HEK293T (cell line): ENCODE measurements around the gene STPG3.

ENCODE experiments used
- CTCF ChIA-PET: fragments of 350-600 bp; formaldehyde crosslinking; extraction: SDS; loops from one replicate; lab custom pipeline; 2021; ENCODE audit warnings: antibody characterized with exemption, inconsistent platforms; lab: Yijun Ruan, JAX
- POLR2A ChIA-PET: fragments of 350-600 bp; formaldehyde crosslinking; extraction: SDS; loops from one replicate; lab custom pipeline; 2020; ENCODE audit warnings: antibody characterized with exemption, inconsistent platforms; lab: Yijun Ruan, JAX
- DNase-seq: peaks from one replicate; pipeline ENCODE4 v3.0.0; 2012; ENCODE audit warnings: mixed read lengths; ENCODE audit errors: extremely low spot score
- ARNT ChIP-seq: fragments of 450-650 bp; IDR thresholded peaks from 2 replicates; pipeline ENCODE4 v1.6.1; 2017; ENCODE audit warnings: mild to moderate bottlenecking
- BHLHE40 ChIP-seq: fragments of 450-650 bp; IDR thresholded peaks from 2 replicates; pipeline ENCODE4 v1.6.1; 2016; ENCODE audit warnings: mild to moderate bottlenecking, moderate library complexity, borderline replicate concordance
- CTBP1 ChIP-seq: fragments of 450-650 bp; IDR thresholded peaks from 2 replicates; pipeline ENCODE4 v1.6.1; 2016; ENCODE audit warnings: borderline replicate concordance
- ELF4 ChIP-seq: fragments of 450-650 bp; IDR thresholded peaks from 2 replicates; pipeline ENCODE4 v1.6.1; 2017; ENCODE audit warnings: antibody characterized with exemption
- FOXA1 ChIP-seq: fragments of 450-650 bp; IDR thresholded peaks from 2 replicates; pipeline ENCODE4 v1.6.1; 2016; ENCODE audit warnings: mild to moderate bottlenecking
- FOXK2 ChIP-seq: fragments of 450-650 bp; IDR thresholded peaks from 2 replicates; pipeline ENCODE4 v1.6.1; 2016; ENCODE audit warnings: mild to moderate bottlenecking
- FOXM1 ChIP-seq: fragments of 450-650 bp; IDR thresholded peaks from 2 replicates; pipeline ENCODE4 v1.6.1; 2017; ENCODE audit warnings: mild to moderate bottlenecking, borderline replicate concordance
- HDGF ChIP-seq: fragments of 450-650 bp; IDR thresholded peaks from 2 replicates; pipeline ENCODE4 v1.6.1; 2017; ENCODE audit warnings: antibody characterized with exemption, borderline replicate concordance
- L3MBTL2 ChIP-seq: fragments of 450-650 bp; conservative IDR thresholded peaks from 2 replicates; pipeline ENCODE4 v1.6.1; 2016; ENCODE audit warnings: mild to moderate bottlenecking
- LEF1 ChIP-seq: fragments of 450-650 bp; IDR thresholded peaks from 2 replicates; pipeline ENCODE4 v1.6.1; 2017; ENCODE audit warnings: mild to moderate bottlenecking, borderline replicate concordance
- NFRKB ChIP-seq: fragments of 450-650 bp; IDR thresholded peaks from 2 replicates; pipeline ENCODE4 v1.6.1; 2016; ENCODE audit warnings: mild to moderate bottlenecking, moderate library complexity
- PKNOX1 ChIP-seq: fragments of 450-650 bp; IDR thresholded peaks from 2 replicates; pipeline ENCODE4 v1.6.1; 2016
- SP1 ChIP-seq: fragments of 450-650 bp; IDR thresholded peaks from 2 replicates; pipeline ENCODE4 v1.6.1; 2017
- SUZ12 ChIP-seq: fragments of 450-650 bp; IDR thresholded peaks from 2 replicates; pipeline ENCODE4 v1.6.1; 2016; ENCODE audit warnings: mild to moderate bottlenecking
- TARDBP ChIP-seq: fragments of 450-650 bp; IDR thresholded peaks from 2 replicates; pipeline ENCODE4 v1.6.1; 2016
- ZNF384 ChIP-seq: fragments of 450-650 bp; IDR thresholded peaks from 2 replicates; pipeline ENCODE4 v1.6.1; 2016

Gene STPG3

GRCh38 chr9:137286975-137287383 is 35.9 kb downstream of the STPG3 start:
- POLR2A ChIA-PET, result interaction anchor here (1.4 kb wide), 1 partner anchor 172 kb away, joined by 3 read pairs; the partner anchor contains the start of gene NSMF
- DNase-seq, result peak; percentile 86
- CTCF ChIA-PET, result interaction anchor here (0.6 to 1.8 kb wide), 10 partner anchors 10 to 580 kb away, joined by 3 to 8 read pairs (median 5); partner anchors contain the start of gene NRARP
- no peak for TF ChIP-seq FOXM1
- TF ChIP-seq L3MBTL2, result peak; percentile 96

GRCh38 chr9:137293094-137293481 is 42.0 kb downstream of the STPG3 start:
- ChIA-PET POLR2A (interaction anchor here (0.9 to 1.2 kb wide), 2 partner anchors 9 to 130 kb away, joined by 3 read pairs; partner anchors contain the start of genes NOXA1 and NRARP), CTCF (no interaction called here)
- TF ChIP-seq PKNOX1 (no peak), SUZ12 (no peak), L3MBTL2 (no peak), LEF1 (no peak), NFRKB (no peak), BHLHE40 (no peak), FOXM1 (no peak), TARDBP (no peak)
- no peak for DNase-seq

- POLR2A ChIA-PET, result interaction anchor here (0.9 to 1.2 kb wide), 2 partner anchors 9 to 130 kb away, joined by 3 read pairs; partner anchors contain the start of genes NOXA1 and NRARP
- no peak for DNase-seq
- TF ChIP-seq FOXM1, result no peak
- no peak for TF ChIP-seq TARDBP
- no peak for TF ChIP-seq NFRKB
- TF ChIP-seq CTBP1, result no peak
- no peak for TF ChIP-seq L3MBTL2
- TF ChIP-seq HDGF, result no peak
- no peak for TF ChIP-seq SP1
- no peak for TF ChIP-seq ZNF384
- TF ChIP-seq LEF1, result no peak
- no peak for TF ChIP-seq FOXK2
- TF ChIP-seq ELF4, result no peak
- CTCF ChIA-PET, result no interaction called here
Observed at GRCh38 chr9:137293482-137294090, 42.5 kb downstream of the STPG3 start.

- ChIA-PET POLR2A (interaction anchor here (1.2 kb wide), 1 partner anchor 129 kb away, joined by 3 read pairs; the partner anchor contains the start of gene NOXA1), CTCF (no interaction called here)
- peak; percentile 64 for DNase-seq
- 0 out of 2 replicates have a peak, but pooled peaks have one; percentile 31 for TF ChIP-seq CTBP1
- TF ChIP-seq HDGF, result no peak
- TF ChIP-seq L3MBTL2, result 0 out of 2 replicates have a peak, but pooled peaks have one; percentile 23
Observed at GRCh38 chr9:137294091-137294680, 43.1 kb downstream of the STPG3 start.

- ChIA-PET POLR2A (no interaction called here), CTCF (no interaction called here)
- TF ChIP-seq CTBP1 (no peak), ARNT (no peak), L3MBTL2 (0 out of 2 replicates have a peak, but pooled peaks have one; percentile 1), FOXK2 (no peak), LEF1 (no peak), BHLHE40 (no peak), PKNOX1 (no peak)
- DNase-seq, result no peak
Observed at GRCh38 chr9:137294681-137295237, 43.7 kb downstream of the STPG3 start.

GRCh38 chr9:137295238-137295811 is 44.2 kb downstream of the STPG3 start:
- peak; percentile 80 for DNase-seq
- CTCF ChIA-PET, result no interaction called here
- POLR2A ChIA-PET, result no interaction called here
- TF ChIP-seq ARNT (0 out of 2 replicates have a peak, but pooled peaks have one; percentile 42), SUZ12 (no peak)

GRCh38 chr9:137295849-137296669 is 45.0 kb downstream of the STPG3 start:
- CTCF ChIA-PET, result interaction anchor here (0.6 kb wide), 1 partner anchor 50 kb away, joined by 3 read pairs; no protein-coding TSS in a partner anchor
- DNase-seq, result no peak
- POLR2A ChIA-PET, result interaction anchor here (1.1 kb wide), 1 partner anchor 127 kb away, joined by 4 read pairs; the partner anchor contains the start of genes EXD3 and NOXA1
- TF ChIP-seq SUZ12 (no peak), BHLHE40 (no peak), NFRKB (no peak), LEF1 (no peak), FOXA1 (no peak), HDGF (no peak), L3MBTL2 (no peak), FOXM1 (no peak), PKNOX1 (no peak)
